Testis (tissue), 2 donors: ENCODE measurements around the gene NTM.

ENCODE experiments used
- POLR2A ChIP-seq: fragments of 450-650 bp; IDR thresholded peaks from one replicate; pipeline ENCODE4 v1.6.1; 2017; ENCODE audit warnings: antibody characterized with exemption, mild to moderate bottlenecking, moderate library complexity
- TF ChIP-seq, protein P1 (sequence below), 3 experiments: fragments of 450-650 bp in 2 of 3; fragments of 200-600 bp in 1 of 3; sonication (generic) in 1 of 3; IDR thresholded peaks; one replicate each; pipeline ENCODE4 v1.5.1; 2016 to 2019; ENCODE audit warnings: antibody characterized with exemption in 3 of 3, mild to moderate bottlenecking in 2 of 3, moderate library complexity in 1 of 3

DNA sequence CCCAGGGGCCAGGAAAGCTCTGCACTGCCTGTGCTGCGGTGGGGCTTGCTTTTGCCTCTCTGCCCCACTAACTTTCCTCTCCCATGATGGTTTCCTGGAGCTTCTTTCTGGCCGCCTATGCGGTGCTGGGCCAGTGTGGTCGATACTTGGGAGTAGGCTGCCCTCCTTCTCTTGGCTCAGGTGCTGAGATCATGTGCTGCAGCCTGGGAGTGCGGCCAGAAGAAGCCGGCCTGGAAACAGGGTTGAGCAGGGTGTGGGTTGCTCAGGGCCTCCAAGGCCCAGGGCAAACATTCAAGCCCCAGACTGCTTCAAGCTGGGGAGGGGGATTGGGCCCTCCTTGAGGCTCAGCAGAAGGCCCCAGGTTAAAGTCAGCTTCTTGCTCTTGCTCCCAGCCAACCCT lies 125.0 kb downstream of the NTM start:
- TF ChIP-seq, protein P1, sequence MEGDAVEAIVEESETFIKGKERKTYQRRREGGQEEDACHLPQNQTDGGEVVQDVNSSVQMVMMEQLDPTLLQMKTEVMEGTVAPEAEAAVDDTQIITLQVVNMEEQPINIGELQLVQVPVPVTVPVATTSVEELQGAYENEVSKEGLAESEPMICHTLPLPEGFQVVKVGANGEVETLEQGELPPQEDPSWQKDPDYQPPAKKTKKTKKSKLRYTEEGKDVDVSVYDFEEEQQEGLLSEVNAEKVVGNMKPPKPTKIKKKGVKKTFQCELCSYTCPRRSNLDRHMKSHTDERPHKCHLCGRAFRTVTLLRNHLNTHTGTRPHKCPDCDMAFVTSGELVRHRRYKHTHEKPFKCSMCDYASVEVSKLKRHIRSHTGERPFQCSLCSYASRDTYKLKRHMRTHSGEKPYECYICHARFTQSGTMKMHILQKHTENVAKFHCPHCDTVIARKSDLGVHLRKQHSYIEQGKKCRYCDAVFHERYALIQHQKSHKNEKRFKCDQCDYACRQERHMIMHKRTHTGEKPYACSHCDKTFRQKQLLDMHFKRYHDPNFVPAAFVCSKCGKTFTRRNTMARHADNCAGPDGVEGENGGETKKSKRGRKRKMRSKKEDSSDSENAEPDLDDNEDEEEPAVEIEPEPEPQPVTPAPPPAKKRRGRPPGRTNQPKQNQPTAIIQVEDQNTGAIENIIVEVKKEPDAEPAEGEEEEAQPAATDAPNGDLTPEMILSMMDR (IDR thresholded peaks at IDR 0.05), result no peak
- no peak for TF ChIP-seq POLR2A
